CD4-positive, alpha-beta T cell (primary cell): Measurements from ENCODE around the gene ZNF500. TPM values are rescaled to one million over a fixed set of nuclear protein-coding genes. Genes with fewer than 3 reads are reported as not detected.

Experiments used
- ATAC-seq: fragments of 200-7000 bp; cut with Tn5 transposase; one replicate; pipeline ENCODE4 v1.10.0; 2022; ENCODE audit warnings: mild to moderate bottlenecking; ENCODE audit not compliant: poor library complexity
- CTCF ChIA-PET: fragments of 350-600 bp; sonication (Branson Sonifier 250); formaldehyde crosslinking; loops from one replicate; lab custom pipeline; 2021; ENCODE audit warnings: antibody characterized with exemption, inconsistent platforms; lab: Charles Lee
- POLR2A ChIA-PET: fragments of 350-600 bp; sonication (Branson Sonifier 250); formaldehyde crosslinking; loops from one replicate; lab custom pipeline; 2021; ENCODE audit warnings: antibody characterized with exemption, inconsistent platforms; lab: Charles Lee
- DNase-seq, 14 experiments: peaks; one replicate each; pipeline ENCODE4 v3.0.0-alpha.2; 2013 to 2020; ENCODE audit warnings: mixed read lengths in 2 of 14
- H3K27ac ChIP-seq, 2 donors: one replicate each; pipeline versions ENCODE4 v1.5.1 to v1.7.0; 2013; ENCODE audit warnings: low read length in 2 of 2, low read depth in 1 of 2, mild to moderate bottlenecking in 1 of 2
- H3K27me3 ChIP-seq, 2 experiments: 1 replicate in 1 of 2; 2 replicates in 1 of 2; pipeline versions ENCODE4 v1.6.1 to v1.7.0; 2013; ENCODE audit warnings: low read length in 2 of 2, control low read depth in 1 of 2, mild to moderate bottlenecking in 1 of 2, moderate library complexity in 1 of 2; ENCODE audit not compliant: insufficient read depth in 2 of 2, control insufficient read depth in 1 of 2
- H3K36me3 ChIP-seq: one replicate; pipeline ENCODE4 v1.6.1; 2013; ENCODE audit warnings: low read length, control low read depth; ENCODE audit not compliant: insufficient read depth
- H3K4me1 ChIP-seq: one replicate; pipeline ENCODE4 v1.6.1; 2013; ENCODE audit warnings: low read length, control low read depth; ENCODE audit not compliant: insufficient read depth
- H3K4me3 ChIP-seq: one replicate; pipeline ENCODE4 v1.5.1; 2013; ENCODE audit warnings: mild to moderate bottlenecking, low read length, moderate library complexity
- H3K9me3 ChIP-seq, 2 experiments: 1 replicate in 1 of 2; 2 replicates in 1 of 2; pipeline versions ENCODE4 v1.6.1 to v1.7.0; 2013; ENCODE audit warnings: low read length in 2 of 2, mild to moderate bottlenecking in 2 of 2, control low read depth in 1 of 2, moderate library complexity in 1 of 2; ENCODE audit not compliant: control insufficient read depth in 1 of 2, insufficient read depth in 1 of 2
- H3K27ac Mint-ChIP-seq: one replicate; pipeline ENCODE4 v1.8.0; 2020; ENCODE audit warnings: mixed read lengths
- H3K27me3 Mint-ChIP-seq: one replicate; pipeline ENCODE4 v1.8.0; 2021; ENCODE audit warnings: mixed read lengths
- H3K36me3 Mint-ChIP-seq: one replicate; pipeline ENCODE4 v1.8.0; 2021; ENCODE audit warnings: low read depth, mixed read lengths
- H3K4me1 Mint-ChIP-seq: one replicate; pipeline ENCODE4 v1.8.0; 2021; ENCODE audit warnings: low read depth, mixed read lengths
- H3K4me3 Mint-ChIP-seq: one replicate; pipeline ENCODE4 v1.8.0; 2020; ENCODE audit warnings: mild to moderate bottlenecking, mixed read lengths
- H3K9me3 Mint-ChIP-seq: one replicate; pipeline ENCODE4 v1.8.0; 2020; ENCODE audit warnings: mixed read lengths
- CTCF ChIP-seq: fragments of 200-600 bp; IDR thresholded peaks from one replicate; pipeline ENCODE4 v1.8.0; 2022; ENCODE audit warnings: antibody characterized with exemption, mild to moderate bottlenecking
- intact Hi-C, 2 experiments: fragments of 100-400 bp; cut with DNase I in 1 of 2; cut with micrococcal nuclease in 1 of 2; formaldehyde crosslinking; loops; one replicate each; pipeline versions ENCODE4 v1.15.1 to v1.9.0; 2023 to 2025; cut with DNase I, micrococcal nuclease
- total RNA-seq, 174 experiments: library from RNA in 2 of 174; stranded (reverse) in 2 of 174; gene quantifications; one replicate each; pipeline ENCODE4 v1.2.3 and lab custom pipeline; 2021 to 2026

ZNF500 gene
- total RNA-seq, 2 experiments from 2014 or later, result 11.8 to 12.4 TPM

- H3K27me3 ChIP-seq, result no peaks in the 10 kb centered on the region
- H3K36me3 ChIP-seq, result no peaks in the 10 kb centered on the region
- H3K9me3 Mint-ChIP-seq, result no peaks in the 10 kb centered on the region
- H3K36me3 Mint-ChIP-seq, result no peaks in the 10 kb centered on the region
- no peaks in the 10 kb centered on the region for H3K4me1 ChIP-seq
- H3K9me3 ChIP-seq, result no peaks in the 10 kb centered on the region
- H3K27me3 Mint-ChIP-seq, result no peaks in the 10 kb centered on the region
- no peak overlapping the region for H3K4me3 Mint-ChIP-seq
- H3K4me3 ChIP-seq, result no peak overlapping the region
- DNase-seq (no peak), ATAC-seq (no peak)
- no peak overlapping the region for H3K27ac Mint-ChIP-seq
- ChIA-PET POLR2A (no interaction called here), CTCF (no interaction called here)
- intact Hi-C loops, result no loop called here
- H3K27ac ChIP-seq, result no peak overlapping the region
- no peaks in the 10 kb centered on the region for H3K4me1 Mint-ChIP-seq
- no peak for TF ChIP-seq CTCF
Observed at GRCh38 chr16:4777339-4778049, 10.5 kb upstream of the ZNF500 start.

GRCh38 chr16:4776141-4776705, 9.3 kb upstream of the ZNF500 start:
- DNase-seq (no peak), ATAC-seq (no peak)
- Mint-ChIP-seq H3K27ac (no peak overlapping the region), H3K4me3 (no peak overlapping the region), H3K36me3 (no peaks in the 10 kb centered on the region), H3K9me3 (no peaks in the 10 kb centered on the region), H3K4me1 (no peaks in the 10 kb centered on the region), H3K27me3 (no peaks in the 10 kb centered on the region)
- CTCF ChIA-PET, result no interaction called here
- intact Hi-C loops, result no loop called here
- no peaks in the 10 kb centered on the region for H3K27me3 ChIP-seq
- H3K27ac ChIP-seq, result no peak overlapping the region
- POLR2A ChIA-PET, result interaction anchor here (0.6 kb wide), 1 partner anchor 1624 kb away, joined by 3 read pairs; no protein-coding TSS in a partner anchor
- no peaks in the 10 kb centered on the region for H3K4me1 ChIP-seq
- no peaks in the 10 kb centered on the region for H3K9me3 ChIP-seq
- no peak overlapping the region for H3K4me3 ChIP-seq
- no peak for TF ChIP-seq CTCF
- no peaks in the 10 kb centered on the region for H3K36me3 ChIP-seq

GRCh38 chr16:4775005-4775404, 8.0 kb upstream of the ZNF500 start:
- H3K4me1 ChIP-seq, result no peaks in the 10 kb centered on the region
- H3K9me3 Mint-ChIP-seq, result no peaks in the 10 kb centered on the region
- H3K4me3 ChIP-seq, result no peak overlapping the region
- no peak overlapping the region for H3K4me3 Mint-ChIP-seq
- H3K27me3 ChIP-seq, result no peaks in the 10 kb centered on the region
- ChIA-PET POLR2A (no interaction called here), CTCF (no interaction called here)
- no peak overlapping the region for H3K27ac ChIP-seq
- DNase-seq (no peak), ATAC-seq (no peak)
- no peak overlapping the region for H3K27ac Mint-ChIP-seq
- no peaks in the 10 kb centered on the region for H3K9me3 ChIP-seq
- TF ChIP-seq CTCF, result no peak
- no peaks in the 10 kb centered on the region for H3K36me3 ChIP-seq
- no peaks in the 10 kb centered on the region for H3K27me3 Mint-ChIP-seq
- no peaks in the 10 kb centered on the region for H3K36me3 Mint-ChIP-seq
- H3K4me1 Mint-ChIP-seq, result no peaks in the 10 kb centered on the region
- intact Hi-C loops, result no loop called here
